ENCODE data around the gene ZMYM3.
"Not testable (repeated sequence)": the region's sequence is repeated elsewhere in the genome, so short reads cannot be mapped to it uniquely, and the experiment has no call there.

ZMYM3 gene

GRCh38 chrX:71254092-71254963, at the start of gene ZMYM3:
Gene ZMYM3, minus strand, starts transcription at chrX:71254140. Its CDS starts 885 bp downstream, at chrX:71253255.
- DNase-seq (ENCODE audit: low read depth) = peak; percentile 81

- DNase-seq (ENCODE audit: low read depth) = peak; percentile 57
Observed at GRCh38 chrX:71302461-71303213, 48.7 kb upstream of the ZMYM3 start.

- DNase-seq (ENCODE audit: low read depth) = peak; percentile 25
Observed at GRCh38 chrX:71301195-71301924, 47.4 kb upstream of the ZMYM3 start, which contains the start of gene ITGB1BP2. Gene ITGB1BP2, plus strand, starts transcription at chrX:71301750. Its CDS starts 57 bp downstream, at chrX:71301807.

- DNase-seq (ENCODE audit: low read depth) = not testable (repeated sequence)
Observed at GRCh38 chrX:71300495-71300894, 46.6 kb upstream of the ZMYM3 start.

GRCh38 chrX:71300064-71300463, 46.1 kb upstream of the ZMYM3 start:
- not testable (repeated sequence) for DNase-seq (ENCODE audit: low read depth)

GRCh38 chrX:71298119-71298518, 44.2 kb upstream of the ZMYM3 start:
- DNase-seq (ENCODE audit: low read depth) = no peak

- no peak for DNase-seq (ENCODE audit: low read depth)
Observed at GRCh38 chrX:71296806-71297205, 42.9 kb upstream of the ZMYM3 start.

- DNase-seq (ENCODE audit: low read depth) = peak; percentile 66
Observed at GRCh38 chrX:71292669-71293365, 38.9 kb upstream of the ZMYM3 start.

- DNase-seq (ENCODE audit: low read depth) = no peak
Observed at GRCh38 chrX:71291381-71291780, 37.4 kb upstream of the ZMYM3 start.

GRCh38 chrX:71285929-71286328, 32.0 kb upstream of the ZMYM3 start:
- DNase-seq (ENCODE audit: low read depth) = no peak

- peak; percentile 99 for DNase-seq (ENCODE audit: low read depth)
Observed at GRCh38 chrX:71283403-71284143, 29.6 kb upstream of the ZMYM3 start, which contains the start of gene NONO. Gene NONO, plus strand, starts transcription at chrX:71283635. Its CDS starts 7,003 bp downstream, at chrX:71290638.

- DNase-seq (ENCODE audit: low read depth) = peak; percentile 51
Observed at GRCh38 chrX:71282514-71283402, 28.8 kb upstream of the ZMYM3 start.

- DNase-seq (ENCODE audit: low read depth) = not testable (repeated sequence)
Observed at GRCh38 chrX:71281300-71281699, 27.4 kb upstream of the ZMYM3 start.

GRCh38 chrX:71272313-71272712, 18.4 kb upstream of the ZMYM3 start:
- DNase-seq (ENCODE audit: low read depth) = not testable (repeated sequence)

- no peak for DNase-seq (ENCODE audit: low read depth)
Observed at GRCh38 chrX:71269801-71270395, 16.0 kb upstream of the ZMYM3 start.

- not testable (repeated sequence) for DNase-seq (ENCODE audit: low read depth)
Observed at GRCh38 chrX:71268624-71269023, 14.7 kb upstream of the ZMYM3 start.

- DNase-seq (ENCODE audit: low read depth) = peak; percentile 57
Observed at GRCh38 chrX:71256856-71257255, 2.9 kb upstream of the ZMYM3 start.

GRCh38 chrX:71256051-71256450, 2.1 kb upstream of the ZMYM3 start:
- peak; percentile 63 for DNase-seq (ENCODE audit: low read depth)

Measured in ELR (cell line).